HG03025 (cell line): ENCODE data around the gene UVSSA.
"Not testable (repeated sequence)": the region's sequence is repeated elsewhere in the genome, so short reads cannot be mapped to it uniquely, and the experiment has no call there.

Source experiments
- ATAC-seq: cut with Tn5 transposase; IDR thresholded peaks from one replicate; pipeline ENCODE4 v1.9.1; 2021; ENCODE audit warnings: mild to moderate bottlenecking, moderate library complexity; ENCODE audit not compliant: unreplicated experiment, low FRiP score

The UVSSA gene

DNA sequence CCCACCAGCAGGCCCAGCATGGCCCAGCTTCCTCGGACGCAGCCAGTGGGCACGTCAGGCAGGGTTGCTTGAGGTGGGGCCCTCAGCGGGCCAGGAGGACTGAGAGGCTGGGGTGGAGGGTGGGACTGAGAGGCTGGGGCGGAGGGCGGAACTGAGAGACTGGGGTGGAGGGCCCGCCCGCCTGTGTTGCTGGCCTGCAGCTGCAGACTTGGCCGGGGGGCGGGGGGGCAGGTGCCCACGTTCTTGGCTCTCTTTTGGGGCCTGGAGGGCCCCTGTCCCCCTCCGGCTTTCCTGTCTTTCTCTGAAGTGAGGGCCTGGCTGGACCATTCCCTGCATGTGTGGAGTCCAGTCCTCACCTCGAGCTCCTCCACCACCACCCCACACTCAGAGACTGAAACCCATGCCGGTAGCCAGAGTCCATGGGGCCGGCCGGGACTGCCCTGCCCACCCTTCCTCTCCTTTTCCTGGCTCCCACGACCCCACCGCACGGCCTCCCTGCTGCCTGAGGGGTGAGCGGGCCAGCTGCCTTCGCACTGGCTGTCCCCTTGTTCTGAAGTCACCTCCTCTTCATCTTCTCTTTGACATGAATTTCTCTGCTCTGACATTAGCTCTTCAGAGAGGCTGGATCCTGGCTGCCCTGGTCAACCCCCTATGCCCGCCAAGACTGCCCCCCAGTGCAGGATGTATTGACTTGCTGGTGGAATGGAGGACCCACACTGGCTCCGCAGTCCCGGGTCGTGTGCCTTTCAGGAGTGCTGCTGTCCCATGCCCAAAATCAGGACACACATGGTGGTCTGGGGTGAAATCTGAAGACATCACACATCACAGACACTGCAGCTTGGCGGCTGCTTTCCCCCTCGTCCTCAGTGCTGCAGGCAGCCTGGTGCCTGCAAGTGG is 69.3 kb downstream of the UVSSA start:
- no peak for ATAC-seq

DNA sequence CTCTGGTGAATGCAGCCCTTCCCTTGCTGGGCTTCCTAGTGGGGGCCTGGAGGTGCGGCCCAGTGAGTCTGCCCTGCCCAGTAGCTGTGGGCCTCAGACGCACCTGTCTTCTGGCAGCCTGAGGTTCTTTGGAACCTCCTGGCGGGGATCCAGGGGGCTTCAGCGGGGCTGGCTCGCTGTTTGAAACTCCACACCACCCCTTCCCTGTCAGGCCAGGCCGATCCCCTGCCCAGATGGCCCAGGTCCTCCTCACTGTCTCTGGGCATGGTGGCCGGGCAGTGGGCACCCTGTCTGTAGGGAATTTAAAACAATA is 69.9 kb downstream of the UVSSA start:
- no peak for ATAC-seq

DNA sequence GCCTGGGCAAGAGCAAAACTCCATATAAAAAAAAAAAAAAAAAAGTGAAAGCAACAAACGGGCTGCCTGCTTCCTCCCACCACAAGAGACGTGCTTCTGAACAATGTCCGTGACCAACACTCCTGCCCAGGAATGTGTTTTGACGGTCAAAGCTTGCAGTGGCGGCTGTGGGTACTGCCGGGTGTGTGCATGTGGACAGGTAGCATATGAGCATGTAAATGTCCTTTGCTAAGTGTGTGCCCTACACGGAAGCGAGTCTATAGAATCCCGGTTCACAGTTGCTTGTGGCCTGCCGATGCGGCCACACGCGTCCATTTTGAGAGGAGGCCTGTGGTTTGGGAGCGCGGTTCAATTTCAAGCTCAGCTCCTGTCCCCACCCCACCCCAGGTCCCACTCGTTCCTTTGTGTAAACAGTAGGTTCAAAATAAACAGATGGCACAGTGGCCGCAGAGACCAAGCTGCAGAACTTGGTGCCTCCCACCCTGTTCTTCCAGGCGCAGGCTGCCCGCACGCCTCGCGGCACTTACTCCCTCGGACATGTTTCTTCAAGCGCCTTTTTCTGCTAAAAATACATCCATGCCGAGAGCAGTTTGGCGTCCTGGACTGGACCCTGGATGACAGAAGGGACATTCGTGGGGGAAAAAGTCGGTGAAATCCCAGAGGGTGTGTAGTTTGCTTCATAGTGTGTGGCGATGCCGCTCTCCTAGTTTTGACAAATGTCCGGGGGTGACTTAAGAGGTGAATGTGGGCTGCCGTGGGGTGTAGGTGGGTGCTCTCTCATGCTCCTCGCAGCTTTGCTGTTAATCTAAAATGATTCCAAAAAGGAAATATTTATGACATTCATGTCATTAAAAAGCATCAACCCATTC is 70.7 kb downstream of the UVSSA start:
- no peak for ATAC-seq

DNA sequence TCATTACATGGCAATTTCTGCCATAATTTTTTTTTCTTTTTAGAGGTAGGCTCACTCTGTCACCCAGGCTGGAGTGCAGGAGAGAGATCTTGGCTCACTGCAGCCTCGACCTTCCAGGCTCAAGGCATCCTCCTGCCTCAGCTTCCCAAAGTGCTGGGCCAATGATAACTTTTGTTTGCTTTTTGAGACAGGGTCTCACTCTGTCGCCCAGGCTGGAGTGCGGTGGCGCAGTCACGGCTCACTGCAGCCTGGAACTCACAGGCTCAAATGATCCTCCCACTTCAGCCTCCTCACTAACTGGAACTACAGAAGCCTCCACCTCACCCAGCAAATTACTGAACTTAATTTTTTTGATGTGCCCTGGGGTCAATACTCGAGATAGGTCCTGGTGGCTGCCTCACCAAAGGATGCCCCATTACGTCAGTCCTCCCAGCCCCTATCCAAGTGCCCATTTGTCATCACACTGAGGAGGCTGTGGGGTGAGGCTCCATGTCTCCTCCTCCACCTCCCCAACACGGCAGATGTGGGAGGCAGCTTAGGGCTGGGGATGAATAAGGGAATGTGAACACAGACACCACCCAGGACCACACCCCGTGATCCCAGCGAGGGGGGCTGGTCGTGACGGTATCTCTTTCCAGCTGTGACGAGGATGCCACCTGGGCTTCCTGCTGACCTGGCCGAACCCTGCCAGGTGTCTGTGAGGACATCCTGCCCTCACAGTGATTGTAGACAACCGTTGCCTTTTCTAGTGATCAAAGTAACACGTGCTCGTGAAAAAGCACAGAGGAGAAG is 71.7 kb downstream of the UVSSA start:
- no peak for ATAC-seq

DNA sequence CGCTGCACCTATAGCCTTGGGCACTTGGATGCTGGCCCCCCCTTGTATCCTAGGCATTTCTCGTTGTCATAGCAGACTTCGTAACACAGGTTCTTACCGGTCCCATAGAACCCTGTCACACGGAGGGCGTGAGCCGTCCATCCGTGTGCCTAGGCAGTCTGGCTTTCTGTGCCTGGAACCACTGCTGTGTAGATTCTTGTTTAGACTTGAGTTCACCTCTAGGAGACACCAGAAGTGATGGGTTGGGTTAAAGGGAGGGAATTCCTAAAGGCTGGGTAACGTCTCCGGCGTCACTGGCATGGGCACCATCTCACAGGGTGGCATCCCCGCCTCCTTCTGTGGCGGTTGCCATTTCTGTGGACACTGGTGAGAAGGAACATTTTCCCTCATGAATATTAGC is 72.7 kb downstream of the UVSSA start:
- no peak for ATAC-seq

GRCh38 chr4:1421657-1422056 is 74.6 kb downstream of the UVSSA start:
- no peak for ATAC-seq

- no peak for ATAC-seq
Measured at GRCh38 chr4:1427010-1427409, 80.0 kb downstream of the UVSSA start.

- not testable (repeated sequence) for ATAC-seq
Measured at GRCh38 chr4:1443688-1444172, 96.7 kb downstream of the UVSSA start.
